GM23338 (cell line): Measurements from ENCODE around the gene STXBP5L. TPM values are rescaled to one million over a fixed set of nuclear protein-coding genes. Genes with fewer than 3 reads are reported as not detected.

Experiments
- ATAC-seq: fragments of 200-7000 bp; cut with Tn5 transposase; 3 replicates; pipeline ENCODE4 v1.9.1; 2020
- DNase-seq: peaks from one replicate; pipeline ENCODE4 v3.0.0-alpha.2; 2015; ENCODE audit warnings: low spot score
- H2AFZ ChIP-seq: fragments of 200-600 bp; sonication (generic); 2 replicates; pipeline ENCODE4 v1.8.0; 2016; ENCODE audit warnings: antibody characterized with exemption, mild to moderate bottlenecking, moderate library complexity
- H3F3A ChIP-seq: fragments of 200-600 bp; sonication (generic); replicated peaks from 2 replicates; pipeline ENCODE4 v1.8.0; 2017; ENCODE audit warnings: antibody characterized with exemption, mixed run types, low read depth
- H3K27ac ChIP-seq: fragments of 200-600 bp; sonication (generic); 2 replicates; pipeline ENCODE4 v1.6.1; 2016; ENCODE audit warnings: low read depth
- H3K27me3 ChIP-seq: fragments of 200-600 bp; sonication (generic); 2 replicates; pipeline ENCODE4 v1.8.0; 2016; ENCODE audit warnings: mild to moderate bottlenecking, mixed run types, moderate library complexity; ENCODE audit not compliant: insufficient read depth
- H3K36me3 ChIP-seq: fragments of 200-600 bp; sonication (generic); 2 replicates; pipeline ENCODE4 v1.8.0; 2016; ENCODE audit warnings: mild to moderate bottlenecking; ENCODE audit not compliant: insufficient read depth
- H3K4me1 ChIP-seq: fragments of 200-600 bp; sonication (generic); 2 replicates; pipeline ENCODE4 v1.8.0; 2016; ENCODE audit warnings: mild to moderate bottlenecking, moderate library complexity; ENCODE audit not compliant: insufficient read depth
- H3K4me2 ChIP-seq: fragments of 200-600 bp; sonication (generic); 2 replicates; pipeline ENCODE4 v1.7.1; 2017; ENCODE audit warnings: mixed run types
- H3K4me3 ChIP-seq: fragments of 200-600 bp; sonication (generic); 2 replicates; pipeline ENCODE4 v1.6.1; 2016; ENCODE audit warnings: mixed run types
- H3K79me2 ChIP-seq: fragments of 200-600 bp; sonication (generic); replicated peaks from 2 replicates; pipeline ENCODE4 v1.8.0; 2017; ENCODE audit warnings: mild to moderate bottlenecking; ENCODE audit not compliant: insufficient read depth
- H3K9me2 ChIP-seq: fragments of 200-600 bp; sonication (generic); 2 replicates; pipeline ENCODE4 v1.8.0; 2017; ENCODE audit not compliant: insufficient read depth
- H4K20me1 ChIP-seq: fragments of 200-600 bp; sonication (generic); replicated peaks from 2 replicates; pipeline ENCODE4 v1.8.0; 2017; ENCODE audit warnings: mild to moderate bottlenecking; ENCODE audit not compliant: insufficient read depth
- H3K27ac Mint-ChIP-seq: 2 replicates; pipeline ENCODE4 v1.8.0; 2020; ENCODE audit warnings: inconsistent platforms, mild to moderate bottlenecking, moderate library complexity, mixed read lengths
- H3K27me3 Mint-ChIP-seq: 3 replicates; pipeline ENCODE4 v1.8.0; 2022; ENCODE audit warnings: low read depth, mild to moderate bottlenecking, moderate library complexity, mixed read lengths, inconsistent platforms; ENCODE audit not compliant: insufficient read depth, poor library complexity
- H3K36me3 Mint-ChIP-seq: 3 replicates; pipeline ENCODE4 v1.8.0; 2021; ENCODE audit warnings: low read depth, mild to moderate bottlenecking, inconsistent platforms, moderate library complexity, mixed read lengths
- H3K4me1 Mint-ChIP-seq: 3 replicates; pipeline ENCODE4 v1.8.0; 2020; ENCODE audit warnings: mild to moderate bottlenecking, inconsistent platforms, mixed read lengths
- H3K4me3 Mint-ChIP-seq: 3 replicates; pipeline ENCODE4 v1.8.0; 2021; ENCODE audit warnings: moderate library complexity, mild to moderate bottlenecking, inconsistent platforms, mixed read lengths
- H3K9me3 Mint-ChIP-seq: 3 replicates; pipeline ENCODE4 v1.8.0; 2020; ENCODE audit warnings: moderate library complexity, mild to moderate bottlenecking, inconsistent platforms, mixed read lengths
- CREB1 ChIP-seq: fragments of 250-450 bp; sonication (Bioruptor Pico); IDR thresholded peaks from 2 replicates; pipeline ENCODE4 v1.5.0; 2020; ENCODE audit warnings: low read depth, mild to moderate bottlenecking, moderate library complexity
- CTCF ChIP-seq, 2 experiments: fragments of 200-600 bp in 1 of 2; sonication (generic) in 1 of 2; conservative IDR thresholded peaks; 2 replicates each; pipeline versions ENCODE4 v1.5.1 to v1.6.1; 2016 to 2017; ENCODE audit warnings: antibody characterized with exemption in 2 of 2, low read depth in 2 of 2, mild to moderate bottlenecking in 2 of 2, moderate library complexity in 1 of 2
- ETS1 ChIP-seq: IDR thresholded peaks from 2 replicates; pipeline ENCODE4 v1.6.1; 2016; ENCODE audit warnings: antibody characterized with exemption
- EZH2 ChIP-seq: fragments of 200-600 bp; sonication (generic); IDR thresholded peaks from one replicate; pipeline ENCODE4 v1.8.0; 2017; ENCODE audit warnings: antibody characterized with exemption, mild to moderate bottlenecking, low read depth; ENCODE audit not compliant: unreplicated experiment
- EZH2phosphoT487 ChIP-seq: fragments of 200-600 bp; sonication (generic); IDR thresholded peaks from one replicate; pipeline ENCODE4 v1.8.1; 2018; ENCODE audit warnings: antibody characterized with exemption; ENCODE audit not compliant: unreplicated experiment
- JUNB ChIP-seq: IDR thresholded peaks from one replicate; pipeline ENCODE4 v1.6.1; 2016; ENCODE audit warnings: antibody characterized with exemption; ENCODE audit not compliant: unreplicated experiment
- NANOG ChIP-seq: IDR thresholded peaks from 2 replicates; pipeline ENCODE4 v1.6.1; 2016; ENCODE audit warnings: antibody characterized with exemption, borderline replicate concordance
- POLR2AphosphoS5 ChIP-seq: IDR thresholded peaks from 2 replicates; pipeline ENCODE4 v1.6.1; 2016; ENCODE audit warnings: antibody characterized with exemption, low read depth
- REST ChIP-seq: IDR thresholded peaks from one replicate; pipeline ENCODE4 v1.6.1; 2018; ENCODE audit warnings: antibody characterized with exemption; ENCODE audit not compliant: unreplicated experiment
- STAT1 ChIP-seq: IDR thresholded peaks from one replicate; pipeline ENCODE4 v1.6.1; 2016; ENCODE audit warnings: antibody characterized with exemption; ENCODE audit not compliant: unreplicated experiment
- ZNF114 ChIP-seq: fragments of 250-450 bp; sonication (Bioruptor Pico); IDR thresholded peaks from 2 replicates; pipeline ENCODE4 v1.5.0; 2020; ENCODE audit warnings: mild to moderate bottlenecking, moderate library complexity
- ZNF331 ChIP-seq: fragments of 250-450 bp; sonication (Bioruptor Pico); IDR thresholded peaks from 2 replicates; pipeline ENCODE4 v1.5.0; 2020; ENCODE audit warnings: low read depth, mild to moderate bottlenecking, moderate library complexity
- ZNF462 ChIP-seq: fragments of 250-450 bp; sonication (Bioruptor Pico); IDR thresholded peaks from 2 replicates; pipeline ENCODE4 v1.5.0; 2020; ENCODE audit warnings: mild to moderate bottlenecking, moderate library complexity
- polyA plus RNA-seq: library from polyadenylated mRNA; unstranded; fragments of >200 nt; fragmentation: Nextera tagmentation; extraction: Ambion mirVana; gene quantifications from 2 replicates; pipeline ENCODE4 v1.2.1, GENCODE V29; 2016
- total RNA-seq: library from RNA; depleted of rRNA; stranded (reverse); fragments of >200 nt; shearing (Covaris generic); gene quantifications from 2 replicates; pipeline ENCODE4 v1.2.3, GENCODE V29; 2014

The STXBP5L gene
- total and polyA plus RNA-seq, 2 experiments from 2014 or later: 4.2 to 6.0 TPM

- no peak overlapping the region for H3K4me2 ChIP-seq
- H3K27ac ChIP-seq: 0 out of 2 replicates have a peak overlapping the region, but pooled peaks have one; percentile 17
- no peak for ATAC-seq
- TF ChIP-seq ZNF462 (CRISPR knock-in tag) (no peak), REST (no peak), ZNF114 (CRISPR knock-in tag) (no peak), ZNF331 (CRISPR knock-in tag) (no peak), JUNB (no peak), POLR2AphosphoS5 (no peak), ETS1 (no peak), CREB1 (CRISPR knock-in tag) (no peak), EZH2phosphoT487 (no peak), STAT1 (no peak), CTCF (conservative IDR thresholded peaks at IDR 0.05; ENCODE audit: low read depth in 2 of 2) (no peak), NANOG (no peak), EZH2 (no peak)
- H3K4me1 ChIP-seq: no peaks in the 10 kb centered on the region
- H3K27me3 ChIP-seq: no peaks in the 10 kb centered on the region
- Mint-ChIP-seq H3K9me3 (no peaks in the 10 kb centered on the region), H3K27me3 (no peaks in the 10 kb centered on the region), H3K27ac (peak overlapping the region; percentile 14; the same call in 1 of the 2 replicates), H3K4me1 (no peaks in the 10 kb centered on the region), H3K4me3 (no peak overlapping the region), H3K36me3 (peaks cover 57% of the 10 kb centered on the region)
- DNase-seq: no peak
- H3F3A ChIP-seq: no peaks in the 10 kb centered on the region
- H3K36me3 ChIP-seq: peaks cover 21% of the 10 kb centered on the region
- no peak overlapping the region for H3K4me3 ChIP-seq
- H3K9me2 ChIP-seq: no peaks in the 10 kb centered on the region
- H4K20me1 ChIP-seq: no peaks in the 10 kb centered on the region; the same call in 1 of the 2 replicates
- H2AFZ ChIP-seq: no peak overlapping the region
- no peaks in the 10 kb centered on the region for H3K79me2 ChIP-seq
These were observed 559.1 kb downstream of the STXBP5L start for GRCh38 chr3:121467085-121467484.
